Activated T-helper 9 cell treated with anti-CD3 and anti-CD28 coated beads, Interleukin-2, amount 50 U/mL, for 16 hours (primary cell): ENCODE data around the gene GLMP.

ENCODE experiments used
- DNase-seq: peaks from one replicate; pipeline ENCODE4 v3.0.0-alpha.2; 2020; ENCODE audit warnings: low read depth

GLMP gene

GRCh38 chr1:156285437-156285836 lies 10.0 kb downstream of the GLMP start:
- no peak for DNase-seq

GRCh38 chr1:156284757-156285156 lies 10.7 kb downstream of the GLMP start:
- no peak for DNase-seq

- no peak for DNase-seq
Observed at GRCh38 chr1:156284112-156284511, 11.4 kb downstream of the GLMP start, which contains the start of gene TMEM79. TMEM79 (plus strand) TSS chr1:156284325; CDS start chr1:156285227, 902 bp downstream.

- DNase-seq, result no peak
Observed at GRCh38 chr1:156283521-156283920, 12.0 kb downstream of the GLMP start.

GRCh38 chr1:156282479-156283222 lies 12.8 kb downstream of the GLMP start, which contains the start of gene SMG5:
SMG5 (minus strand) TSS chr1:156282825; CDS start chr1:156282680, 145 bp downstream.
- peak; percentile 89 for DNase-seq

GRCh38 chr1:156281693-156282478 lies 13.6 kb downstream of the GLMP start:
- DNase-seq, result no peak

- peak; percentile 25 for DNase-seq
Observed at GRCh38 chr1:156281281-156281680, 14.2 kb downstream of the GLMP start.

GRCh38 chr1:156279837-156280236 lies 15.6 kb downstream of the GLMP start:
- no peak for DNase-seq

GRCh38 chr1:156276966-156277381 lies 18.5 kb downstream of the GLMP start:
- DNase-seq, result no peak

- no peak for DNase-seq
Observed at GRCh38 chr1:156276532-156276931, 18.9 kb downstream of the GLMP start.

- no peak for DNase-seq
Observed at GRCh38 chr1:156270314-156270713, 25.2 kb downstream of the GLMP start.

GRCh38 chr1:156268336-156268735 lies 27.1 kb downstream of the GLMP start:
- DNase-seq, result no peak

GRCh38 chr1:156266051-156266450 lies 29.4 kb downstream of the GLMP start:
- DNase-seq, result no peak

GRCh38 chr1:156263288-156263655 lies 32.2 kb downstream of the GLMP start:
- DNase-seq, result no peak

- no peak for DNase-seq
Observed at GRCh38 chr1:156262461-156263287, 32.8 kb downstream of the GLMP start.

GRCh38 chr1:156260896-156261295 lies 34.6 kb downstream of the GLMP start:
- DNase-seq, result no peak

- DNase-seq, result no peak
Observed at GRCh38 chr1:156259805-156260204, 35.7 kb downstream of the GLMP start.

GRCh38 chr1:156258859-156259258 lies 36.6 kb downstream of the GLMP start:
- no peak for DNase-seq

GRCh38 chr1:156257711-156258110 lies 37.8 kb downstream of the GLMP start:
- DNase-seq, result no peak

GRCh38 chr1:156253634-156254033 lies 41.8 kb downstream of the GLMP start:
- DNase-seq, result no peak

- DNase-seq, result no peak
Observed at GRCh38 chr1:156251527-156251926, 44.0 kb downstream of the GLMP start.

- DNase-seq, result no peak
Observed at GRCh38 chr1:156249593-156249992, 45.9 kb downstream of the GLMP start.
